HepG2 (cell line): ENCODE measurements around the gene IFNLR1. TPM values are rescaled to one million over a fixed set of nuclear protein-coding genes. Genes with fewer than 3 reads are reported as not detected.

ENCODE experiments used
- ATAC-seq: fragments of 200-7000 bp; cut with Tn5 transposase; 3 replicates; pipeline ENCODE4 v1.9.1; 2020; ENCODE audit warnings: mild to moderate bottlenecking, moderate library complexity
- BruUV-seq: library from RNA; stranded (reverse); fragments of 400-500 nt; replicated peaks from 2 replicates; lab custom pipeline; 2021; lab: Mats Ljungman, UMichigan
- CTCF ChIA-PET: fragments of 300-600 bp; formaldehyde crosslinking; extraction: SDS; loops from one replicate; lab custom pipeline; 2021; ENCODE audit warnings: low total read pairs, inconsistent platforms, low intra/inter-chr PET ratio; lab: Yijun Ruan, JAX
- POLR2A ChIA-PET: fragments of 350-600 bp; sonication (Branson Sonifier 250); formaldehyde crosslinking; loops from one replicate; lab custom pipeline; 2020; ENCODE audit warnings: antibody characterized with exemption, inconsistent platforms; lab: Yijun Ruan, JAX
- DNase-seq: peaks from one replicate; pipeline ENCODE4 v3.0.0-alpha.2; 2015; ENCODE audit warnings: low spot score
- FAIRE-seq: peaks from 3 replicates; lab custom pipeline; 2011; peaks lifted over from hg19 to GRCh38; lab: Jason Lieb, UNC
- H2AFZ ChIP-seq: one replicate; pipeline ENCODE4 v1.6.1; 2011; ENCODE audit warnings: low read length, inconsistent platforms
- H3K27ac ChIP-seq: fragments of 300-600 bp; 3 replicates; pipeline ENCODE4 v1.8.0; 2011; ENCODE audit warnings: mixed run types, mild to moderate bottlenecking, mixed read lengths, low read length, inconsistent platforms; ENCODE audit not compliant: insufficient read depth; ENCODE audit errors: extremely low read length
- H3K27me3 ChIP-seq, 2 experiments: fragments of 200-600 bp in 1 of 2; 2 replicates in 1 of 2; 3 replicates in 1 of 2; pipeline versions ENCODE4 v1.6.0 to v1.8.0; 2011; ENCODE audit warnings: low read length in 2 of 2, mild to moderate bottlenecking in 2 of 2, moderate library complexity in 2 of 2, inconsistent platforms in 1 of 2; ENCODE audit not compliant: insufficient read depth in 2 of 2, control insufficient read depth in 1 of 2
- H3K36me3 ChIP-seq, 2 experiments: fragments of 200-600 bp in 1 of 2; replicated peaks in 1 of 2; 2 replicates in 1 of 2; 3 replicates in 1 of 2; pipeline versions ENCODE4 v1.5.1 to v1.8.0; 2011; ENCODE audit warnings: low read length in 2 of 2, inconsistent platforms in 1 of 2; ENCODE audit not compliant: insufficient read depth in 2 of 2, control insufficient read depth in 1 of 2
- H3K4me1 ChIP-seq: 2 replicates; pipeline ENCODE4 v1.5.1; 2012; ENCODE audit warnings: low read length, inconsistent platforms; ENCODE audit not compliant: insufficient read depth
- H3K4me2 ChIP-seq: 2 replicates; pipeline ENCODE4 v1.6.0; 2011; ENCODE audit warnings: low read depth, low read length, inconsistent platforms
- H3K4me3 ChIP-seq, 3 experiments: fragments of 200-600 bp in 1 of 3; sonication (generic), shearing (Covaris generic) in 1 of 3; replicated peaks in 1 of 3; 2 replicates each; pipeline ENCODE4 v1.5.1; 2011 to 2016; ENCODE audit warnings: low read length in 3 of 3, inconsistent platforms in 2 of 3, low read depth in 2 of 3, mild to moderate bottlenecking in 2 of 3, control low read depth in 1 of 3, mixed read lengths in 1 of 3; ENCODE audit not compliant: insufficient read depth in 1 of 3
- H3K79me2 ChIP-seq: one replicate; pipeline ENCODE4 v1.6.1; 2011; ENCODE audit warnings: low read length, inconsistent platforms; ENCODE audit not compliant: insufficient read depth
- H3K9ac ChIP-seq: 2 replicates; pipeline ENCODE4 v1.6.0; 2011; ENCODE audit warnings: mild to moderate bottlenecking, low read depth, low read length, inconsistent platforms; ENCODE audit not compliant: insufficient read depth
- H3K9me3 ChIP-seq: 2 replicates; pipeline ENCODE4 v1.5.1; 2012; ENCODE audit warnings: mild to moderate bottlenecking, low read length
- H4K20me1 ChIP-seq: 2 replicates; pipeline ENCODE4 v1.6.0; 2011; ENCODE audit warnings: inconsistent platforms, mild to moderate bottlenecking, low read length, moderate library complexity; ENCODE audit not compliant: insufficient read depth
- HMGXB4 ChIP-seq, 2 experiments: sonication (generic) in 1 of 2; formaldehyde crosslinking in 1 of 2; IDR thresholded peaks; 2 replicates each; pipeline versions ENCODE4 v1.4.0 to v1.6.1; 2018 to 2020; ENCODE audit warnings: missing genetic modification reagents in 2 of 2, borderline replicate concordance in 1 of 2, low read depth in 1 of 2, mild to moderate bottlenecking in 1 of 2, missing biosample characterization in 1 of 2
- HNF1A ChIP-seq, 2 experiments: sonication (generic) in 1 of 2; formaldehyde crosslinking in 1 of 2; IDR thresholded peaks; 2 replicates each; pipeline versions ENCODE4 v1.4.0 to v1.6.1; 2016 to 2020; ENCODE audit warnings: borderline replicate concordance in 1 of 2, low read depth in 1 of 2, mild to moderate bottlenecking in 1 of 2, missing genetic modification reagents in 1 of 2
- MAFK ChIP-seq, 2 experiments: IDR thresholded peaks in 1 of 2; conservative IDR thresholded peaks in 1 of 2; 2 replicates each; pipeline ENCODE4 v1.6.1; 2011; ENCODE audit warnings: improper control_type of control experiment in 2 of 2, low read length in 2 of 2
- MED1 ChIP-seq: sonication (generic); formaldehyde crosslinking; IDR thresholded peaks from 2 replicates; pipeline ENCODE4 v1.4.0; 2020; ENCODE audit warnings: missing genetic modification reagents
- ZNF326 ChIP-seq: sonication (generic); formaldehyde crosslinking; IDR thresholded peaks from 2 replicates; pipeline ENCODE4 v1.4.0; 2020; ENCODE audit warnings: missing genetic modification reagents, borderline replicate concordance
- ZNF652 ChIP-seq: IDR thresholded peaks from 2 replicates; pipeline ENCODE4 v1.6.1; 2016; ENCODE audit warnings: low read depth, borderline replicate concordance
- ZNF746 ChIP-seq: sonication (generic); formaldehyde crosslinking; IDR thresholded peaks from 2 replicates; pipeline ENCODE4 v1.8.0; 2022; ENCODE audit warnings: mild to moderate bottlenecking, missing genetic modification reagents
- WGBS: methylation state at CpG from one replicate; pipeline ENCODE4 v1.1.6; 2017; ENCODE audit warnings: low lambda C conversion rate; 5-methylcytosine and 5-hydroxymethylcytosine counted together
- in situ Hi-C: cut with HindIII; loops from 2 replicates; pipeline ENCODE4 v1.10.0; 2017; ENCODE audit warnings: low pct_unique_long_range_greater_than_20kb; ENCODE audit not compliant: extremely low pct_ligation_motif_present
- intact Hi-C: fragments of 100-400 bp; cut with micrococcal nuclease; formaldehyde crosslinking; loops from one replicate; pipeline ENCODE4 v1.10.0; 2022; ENCODE audit not compliant: unreplicated experiment
- polyA plus RNA-seq, 8 experiments: library from polyadenylated mRNA; depleted of rRNA in 3 of 8; stranded (reverse) in 7 of 8; unstranded in 1 of 8; fragments of >200 nt; fragmentation: Illumina TruSeq in 4 of 8; extraction: Trizol in 4 of 8; gene quantifications; 2 replicates each; pipeline versions ENCODE4 v1.2.1 to v1.2.3, GENCODE V29; 2011 to 2016; ENCODE audit warnings: low read depth in 4 of 8, missing spikeins in 1 of 8, mixed read lengths in 1 of 8; ENCODE audit not compliant: insufficient read depth in 1 of 8
- total RNA-seq, 5 experiments: library from RNA; depleted of rRNA; stranded (reverse); fragments of >200 nt; fragmentation: Illumina TruSeq; extraction: Trizol; gene quantifications; 2 replicates each; pipeline ENCODE4 v1.2.3, GENCODE V29; 2016; ENCODE audit warnings: low read depth in 1 of 5
- TF ChIP-seq, protein P1 (sequence below): fragments of 450-650 bp; IDR thresholded peaks from 2 replicates; pipeline ENCODE4 v1.6.1; 2017; ENCODE audit warnings: mild to moderate bottlenecking

The IFNLR1 gene
- total and polyA plus RNA-seq, 2 of the 13 experiments (the other 11 are each of a cell fraction or from before 2014, with no cell fraction given): 3.8 to 8.5 TPM

- TF ChIP-seq, protein P1, sequence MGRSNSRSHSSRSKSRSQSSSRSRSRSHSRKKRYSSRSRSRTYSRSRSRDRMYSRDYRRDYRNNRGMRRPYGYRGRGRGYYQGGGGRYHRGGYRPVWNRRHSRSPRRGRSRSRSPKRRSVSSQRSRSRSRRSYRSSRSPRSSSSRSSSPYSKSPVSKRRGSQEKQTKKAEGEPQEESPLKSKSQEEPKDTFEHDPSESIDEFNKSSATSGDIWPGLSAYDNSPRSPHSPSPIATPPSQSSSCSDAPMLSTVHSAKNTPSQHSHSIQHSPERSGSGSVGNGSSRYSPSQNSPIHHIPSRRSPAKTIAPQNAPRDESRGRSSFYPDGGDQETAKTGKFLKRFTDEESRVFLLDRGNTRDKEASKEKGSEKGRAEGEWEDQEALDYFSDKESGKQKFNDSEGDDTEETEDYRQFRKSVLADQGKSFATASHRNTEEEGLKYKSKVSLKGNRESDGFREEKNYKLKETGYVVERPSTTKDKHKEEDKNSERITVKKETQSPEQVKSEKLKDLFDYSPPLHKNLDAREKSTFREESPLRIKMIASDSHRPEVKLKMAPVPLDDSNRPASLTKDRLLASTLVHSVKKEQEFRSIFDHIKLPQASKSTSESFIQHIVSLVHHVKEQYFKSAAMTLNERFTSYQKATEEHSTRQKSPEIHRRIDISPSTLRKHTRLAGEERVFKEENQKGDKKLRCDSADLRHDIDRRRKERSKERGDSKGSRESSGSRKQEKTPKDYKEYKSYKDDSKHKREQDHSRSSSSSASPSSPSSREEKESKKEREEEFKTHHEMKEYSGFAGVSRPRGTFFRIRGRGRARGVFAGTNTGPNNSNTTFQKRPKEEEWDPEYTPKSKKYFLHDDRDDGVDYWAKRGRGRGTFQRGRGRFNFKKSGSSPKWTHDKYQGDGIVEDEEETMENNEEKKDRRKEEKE: no peak
These were observed 39.9 kb downstream of the IFNLR1 start (continued) for GRCh38 chr1:24147194-24147593.

DNA sequence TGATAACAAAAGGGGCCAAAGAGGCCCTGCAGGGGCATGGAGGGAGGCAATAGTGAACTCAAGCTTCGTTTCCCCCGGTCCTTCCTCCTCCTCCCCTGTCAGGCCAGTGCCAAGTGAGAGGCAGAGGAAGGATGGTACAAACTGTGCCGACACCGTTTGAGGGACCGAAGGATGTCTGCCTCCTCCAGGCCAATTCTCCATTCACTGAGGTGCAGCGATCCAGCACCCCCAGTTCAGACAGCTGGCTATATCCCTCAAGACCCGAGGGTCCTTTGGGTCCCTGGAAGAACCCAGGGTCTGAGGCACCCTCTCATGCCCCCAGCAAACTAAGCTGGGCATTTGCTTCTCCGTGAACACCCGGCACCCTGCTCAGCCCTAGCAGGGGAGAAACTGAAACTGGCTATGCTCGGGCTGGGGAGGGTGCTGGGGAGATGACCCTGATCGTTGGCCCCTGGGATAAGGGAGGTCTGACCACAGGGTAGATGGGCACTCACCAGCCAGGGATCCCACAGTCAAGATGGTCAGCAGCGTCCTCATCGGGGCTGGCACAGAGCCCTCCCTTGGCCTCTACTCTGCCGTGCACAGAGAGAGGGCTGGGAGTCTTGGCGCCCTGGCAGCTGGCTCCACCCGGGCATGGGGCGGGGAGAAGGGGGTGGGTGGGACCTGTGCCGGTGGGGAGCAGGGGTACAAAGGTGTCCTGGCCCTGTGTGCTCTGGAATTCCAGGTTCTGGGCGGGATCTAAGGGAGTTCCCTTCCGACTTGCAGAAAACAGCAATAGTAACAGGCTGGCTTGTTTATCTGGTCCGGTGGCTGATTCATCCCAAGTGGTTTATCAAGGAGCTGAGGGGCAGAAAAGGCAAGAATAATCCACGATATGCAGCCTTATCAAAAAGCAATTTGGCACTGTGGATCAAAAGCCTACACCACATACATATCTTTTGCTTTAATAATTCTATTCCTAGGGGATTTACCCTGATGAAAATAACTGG lies 44.2 kb downstream of the IFNLR1 start, which contains the start of gene IL22RA1:
IL22RA1 (minus strand) TSS at position 595 of the 989 bp plus-strand sequence; CDS start at position 537, 58 bp downstream.
- peak; percentile 30 for FAIRE-seq
- POLR2A ChIA-PET: interaction anchor here (0.6 to 3.2 kb wide), 11 partner anchors 7 to 624 kb away, joined by 3 to 24 read pairs (median 4); partner anchors contain the start of genes MYOM3, NIPAL3 and RCAN3
- Histone ChIP-seq H3K27me3 (no peaks in the 10 kb centered on the region; a peak in 1 of 5 replicates), H3K9me3 (no peaks in the 10 kb centered on the region), H3K4me1 (peaks cover 45% of the 10 kb centered on the region), H4K20me1 (no peaks in the 10 kb centered on the region), H3K27ac (peak within 1 kb of the TSS; percentile 34), H3K36me3 (peaks cover 0 to under 1% of the 10 kb centered on the region in 2 experiments; a peak in 1 of 5 replicates), H2AFZ (peak within 1 kb of the TSS; percentile 66), H3K4me2 (peak within 1 kb of the TSS; percentile 96), H3K9ac (peak within 1 kb of the TSS; percentile 67), H3K4me3 (peak within 1 kb of the TSS; percentile 62 to 82 (median 68)), H3K79me2 (no peaks in the 10 kb centered on the region)
- WGBS: 3% methylated on average over 15 of the region's 22 CpGs
- CTCF ChIA-PET: no interaction called here
- BruUV-seq: TSS peak; percentile 62
- intact Hi-C loops (no loop called here), in situ Hi-C loops (no loop called here)
- ATAC-seq: peak; percentile 86
- DNase-seq: peak; percentile 48
- TF ChIP-seq HNF1A (IDR thresholded peaks at IDR 0.05; ENCODE audit: low read depth) (no peak), HNF1A (CRISPR knock-in tag; IDR thresholded peaks at IDR 0.05; ENCODE audit: borderline replicate concordance) (no peak), MED1 (CRISPR knock-in tag) (no peak), MAFK (conservative IDR thresholded peaks at IDR 0.05 in 1 of 2, IDR thresholded peaks at IDR 0.05 in 1 of 2; ENCODE audit: low read length in 2 of 2) (no peak), ZNF652 (CRISPR knock-in tag) (no peak), ZNF326 (no peak), HMGXB4 (CRISPR knock-in tag; IDR thresholded peaks at IDR 0.05; ENCODE audit: borderline replicate concordance in 1 of 2, low read depth in 1 of 2) (peak in 1 of 2 experiments; percentile 50; a peak in 1 of 4 replicates), ZNF746 (CRISPR knock-in tag) (no peak)
